Hematopoietic multipotent progenitor cell treated with erythropoietin and hydrocortisone succinate and interleukin-3 and kit ligand, for 15 days (in vitro differentiated cells): ENCODE measurements around the gene ENOX1.

Source experiments
- DNase-seq: peaks from one replicate; pipeline ENCODE4 v3.0.0-alpha.2; 2015; ENCODE audit warnings: low spot score

Gene ENOX1

GRCh38 chr13:43545317-43545874, 241.4 kb downstream of the ENOX1 start:
- DNase-seq: no peak

GRCh38 chr13:43544631-43545030, 242.1 kb downstream of the ENOX1 start:
- DNase-seq: no peak

- DNase-seq: no peak
Observed at GRCh38 chr13:43544011-43544410, 242.8 kb downstream of the ENOX1 start.

- DNase-seq: no peak
Observed at GRCh38 chr13:43543331-43543730, 243.4 kb downstream of the ENOX1 start.

- DNase-seq: no peak
Observed at GRCh38 chr13:43537124-43537523, 249.6 kb downstream of the ENOX1 start.

GRCh38 chr13:43529796-43530195, 257.0 kb downstream of the ENOX1 start:
- DNase-seq: no peak

- DNase-seq: no peak
Observed at GRCh38 chr13:43528992-43529391, 257.8 kb downstream of the ENOX1 start.

- no peak for DNase-seq
Observed at GRCh38 chr13:43522788-43523187, 264.0 kb downstream of the ENOX1 start.

GRCh38 chr13:43520351-43520750, 266.4 kb downstream of the ENOX1 start:
- DNase-seq: no peak

GRCh38 chr13:43518833-43519232, 267.9 kb downstream of the ENOX1 start:
- no peak for DNase-seq

GRCh38 chr13:43516401-43516833, 270.4 kb downstream of the ENOX1 start:
- no peak for DNase-seq

GRCh38 chr13:43515531-43515930, 271.2 kb downstream of the ENOX1 start:
- no peak for DNase-seq

- DNase-seq: no peak
Observed at GRCh38 chr13:43514311-43514710, 272.5 kb downstream of the ENOX1 start.

GRCh38 chr13:43512221-43512620, 274.6 kb downstream of the ENOX1 start:
- DNase-seq: no peak

- no peak for DNase-seq
Observed at GRCh38 chr13:43510956-43511901, 275.5 kb downstream of the ENOX1 start.

- DNase-seq: no peak
Observed at GRCh38 chr13:43495732-43496131, 291.0 kb downstream of the ENOX1 start.

GRCh38 chr13:43494206-43494605, 292.6 kb downstream of the ENOX1 start:
- no peak for DNase-seq

- no peak for DNase-seq
Observed at GRCh38 chr13:43493496-43494000, 293.2 kb downstream of the ENOX1 start.

- DNase-seq: no peak
Observed at GRCh38 chr13:43492745-43493144, 294.0 kb downstream of the ENOX1 start.

GRCh38 chr13:43492311-43492710, 294.5 kb downstream of the ENOX1 start:
- DNase-seq: no peak

- no peak for DNase-seq
Observed at GRCh38 chr13:43489233-43489632, 297.5 kb downstream of the ENOX1 start.

- no peak for DNase-seq
Observed at GRCh38 chr13:43487885-43488284, 298.9 kb downstream of the ENOX1 start.

GRCh38 chr13:43487461-43487860, 299.3 kb downstream of the ENOX1 start:
- DNase-seq: no peak
